GM23338 (cell line): ENCODE data around the gene SFMBT2. TPM values are rescaled to one million over a fixed set of nuclear protein-coding genes. Genes with fewer than 3 reads are reported as not detected.

ENCODE experiments used
- ATAC-seq: fragments of 200-7000 bp; cut with Tn5 transposase; 3 replicates; pipeline ENCODE4 v1.9.1; 2020
- DNase-seq: peaks from one replicate; pipeline ENCODE4 v3.0.0-alpha.2; 2015; ENCODE audit warnings: low spot score
- H2AFZ ChIP-seq: fragments of 200-600 bp; sonication (generic); 2 replicates; pipeline ENCODE4 v1.8.0; 2016; ENCODE audit warnings: antibody characterized with exemption, mild to moderate bottlenecking, moderate library complexity
- H3F3A ChIP-seq: fragments of 200-600 bp; sonication (generic); replicated peaks from 2 replicates; pipeline ENCODE4 v1.8.0; 2017; ENCODE audit warnings: antibody characterized with exemption, mixed run types, low read depth
- H3K27ac ChIP-seq: fragments of 200-600 bp; sonication (generic); 2 replicates; pipeline ENCODE4 v1.6.1; 2016; ENCODE audit warnings: low read depth
- H3K27me3 ChIP-seq: fragments of 200-600 bp; sonication (generic); 2 replicates; pipeline ENCODE4 v1.8.0; 2016; ENCODE audit warnings: mild to moderate bottlenecking, mixed run types, moderate library complexity; ENCODE audit not compliant: insufficient read depth
- H3K36me3 ChIP-seq: fragments of 200-600 bp; sonication (generic); 2 replicates; pipeline ENCODE4 v1.8.0; 2016; ENCODE audit warnings: mild to moderate bottlenecking; ENCODE audit not compliant: insufficient read depth
- H3K4me1 ChIP-seq: fragments of 200-600 bp; sonication (generic); 2 replicates; pipeline ENCODE4 v1.8.0; 2016; ENCODE audit warnings: mild to moderate bottlenecking, moderate library complexity; ENCODE audit not compliant: insufficient read depth
- H3K4me2 ChIP-seq: fragments of 200-600 bp; sonication (generic); 2 replicates; pipeline ENCODE4 v1.7.1; 2017; ENCODE audit warnings: mixed run types
- H3K4me3 ChIP-seq: fragments of 200-600 bp; sonication (generic); 2 replicates; pipeline ENCODE4 v1.6.1; 2016; ENCODE audit warnings: mixed run types
- H3K79me2 ChIP-seq: fragments of 200-600 bp; sonication (generic); replicated peaks from 2 replicates; pipeline ENCODE4 v1.8.0; 2017; ENCODE audit warnings: mild to moderate bottlenecking; ENCODE audit not compliant: insufficient read depth
- H3K9me2 ChIP-seq: fragments of 200-600 bp; sonication (generic); 2 replicates; pipeline ENCODE4 v1.8.0; 2017; ENCODE audit not compliant: insufficient read depth
- H4K20me1 ChIP-seq: fragments of 200-600 bp; sonication (generic); replicated peaks from 2 replicates; pipeline ENCODE4 v1.8.0; 2017; ENCODE audit warnings: mild to moderate bottlenecking; ENCODE audit not compliant: insufficient read depth
- H3K27ac Mint-ChIP-seq: 2 replicates; pipeline ENCODE4 v1.8.0; 2020; ENCODE audit warnings: inconsistent platforms, mild to moderate bottlenecking, moderate library complexity, mixed read lengths
- H3K27me3 Mint-ChIP-seq: 3 replicates; pipeline ENCODE4 v1.8.0; 2022; ENCODE audit warnings: low read depth, mild to moderate bottlenecking, moderate library complexity, mixed read lengths, inconsistent platforms; ENCODE audit not compliant: insufficient read depth, poor library complexity
- H3K36me3 Mint-ChIP-seq: 3 replicates; pipeline ENCODE4 v1.8.0; 2021; ENCODE audit warnings: low read depth, mild to moderate bottlenecking, inconsistent platforms, moderate library complexity, mixed read lengths
- H3K4me1 Mint-ChIP-seq: 3 replicates; pipeline ENCODE4 v1.8.0; 2020; ENCODE audit warnings: mild to moderate bottlenecking, inconsistent platforms, mixed read lengths
- H3K4me3 Mint-ChIP-seq: 3 replicates; pipeline ENCODE4 v1.8.0; 2021; ENCODE audit warnings: moderate library complexity, mild to moderate bottlenecking, inconsistent platforms, mixed read lengths
- H3K9me3 Mint-ChIP-seq: 3 replicates; pipeline ENCODE4 v1.8.0; 2020; ENCODE audit warnings: moderate library complexity, mild to moderate bottlenecking, inconsistent platforms, mixed read lengths
- CREB1 ChIP-seq: fragments of 250-450 bp; sonication (Bioruptor Pico); IDR thresholded peaks from 2 replicates; pipeline ENCODE4 v1.5.0; 2020; ENCODE audit warnings: low read depth, mild to moderate bottlenecking, moderate library complexity
- ETS1 ChIP-seq: IDR thresholded peaks from 2 replicates; pipeline ENCODE4 v1.6.1; 2016; ENCODE audit warnings: antibody characterized with exemption
- EZH2 ChIP-seq: fragments of 200-600 bp; sonication (generic); IDR thresholded peaks from one replicate; pipeline ENCODE4 v1.8.0; 2017; ENCODE audit warnings: antibody characterized with exemption, mild to moderate bottlenecking, low read depth; ENCODE audit not compliant: unreplicated experiment
- EZH2phosphoT487 ChIP-seq: fragments of 200-600 bp; sonication (generic); IDR thresholded peaks from one replicate; pipeline ENCODE4 v1.8.1; 2018; ENCODE audit warnings: antibody characterized with exemption; ENCODE audit not compliant: unreplicated experiment
- JUNB ChIP-seq: IDR thresholded peaks from one replicate; pipeline ENCODE4 v1.6.1; 2016; ENCODE audit warnings: antibody characterized with exemption; ENCODE audit not compliant: unreplicated experiment
- NANOG ChIP-seq: IDR thresholded peaks from 2 replicates; pipeline ENCODE4 v1.6.1; 2016; ENCODE audit warnings: antibody characterized with exemption, borderline replicate concordance
- POLR2AphosphoS5 ChIP-seq: IDR thresholded peaks from 2 replicates; pipeline ENCODE4 v1.6.1; 2016; ENCODE audit warnings: antibody characterized with exemption, low read depth
- REST ChIP-seq: IDR thresholded peaks from one replicate; pipeline ENCODE4 v1.6.1; 2018; ENCODE audit warnings: antibody characterized with exemption; ENCODE audit not compliant: unreplicated experiment
- STAT1 ChIP-seq: IDR thresholded peaks from one replicate; pipeline ENCODE4 v1.6.1; 2016; ENCODE audit warnings: antibody characterized with exemption; ENCODE audit not compliant: unreplicated experiment
- ZNF114 ChIP-seq: fragments of 250-450 bp; sonication (Bioruptor Pico); IDR thresholded peaks from 2 replicates; pipeline ENCODE4 v1.5.0; 2020; ENCODE audit warnings: mild to moderate bottlenecking, moderate library complexity
- ZNF331 ChIP-seq: fragments of 250-450 bp; sonication (Bioruptor Pico); IDR thresholded peaks from 2 replicates; pipeline ENCODE4 v1.5.0; 2020; ENCODE audit warnings: low read depth, mild to moderate bottlenecking, moderate library complexity
- ZNF462 ChIP-seq: fragments of 250-450 bp; sonication (Bioruptor Pico); IDR thresholded peaks from 2 replicates; pipeline ENCODE4 v1.5.0; 2020; ENCODE audit warnings: mild to moderate bottlenecking, moderate library complexity
- polyA plus RNA-seq: library from polyadenylated mRNA; unstranded; fragments of >200 nt; fragmentation: Nextera tagmentation; extraction: Ambion mirVana; gene quantifications from 2 replicates; pipeline ENCODE4 v1.2.1, GENCODE V29; 2016
- total RNA-seq: library from RNA; depleted of rRNA; stranded (reverse); fragments of >200 nt; shearing (Covaris generic); gene quantifications from 2 replicates; pipeline ENCODE4 v1.2.3, GENCODE V29; 2014

SFMBT2 gene
- total and polyA plus RNA-seq, 2 experiments from 2014 or later = 2.7 to 6.7 TPM

GRCh38 chr10:7319632-7320031 lies 91.2 kb downstream of the SFMBT2 start:
- Histone ChIP-seq H3F3A (no peaks in the 10 kb centered on the region), H3K4me3 (no peak overlapping the region), H4K20me1 (no peaks in the 10 kb centered on the region; the same call in 1 of the 2 replicates), H3K36me3 (peaks cover 4% of the 10 kb centered on the region; the same call in 1 of the 2 replicates), H3K79me2 (no peaks in the 10 kb centered on the region), H3K4me2 (no peak overlapping the region), H3K4me1 (peaks cover 6% of the 10 kb centered on the region; the same call in 1 of the 2 replicates), H3K27ac (no peak overlapping the region), H3K27me3 (no peaks in the 10 kb centered on the region), H3K9me2 (peaks cover 3% of the 10 kb centered on the region; the same call in 1 of the 2 replicates), H2AFZ (no peak overlapping the region)
- ATAC-seq (no peak), DNase-seq (no peak)
- Mint-ChIP-seq H3K4me1 (peaks cover 4% of the 10 kb centered on the region; the same call in 2 of the 3 replicates), H3K9me3 (peaks cover 5% of the 10 kb centered on the region; the same call in 2 of the 3 replicates), H3K4me3 (no peak overlapping the region), H3K36me3 (peaks cover 13% of the 10 kb centered on the region; the same call in 2 of the 3 replicates), H3K27me3 (peaks cover 6% of the 10 kb centered on the region), H3K27ac (no peak overlapping the region)
- TF ChIP-seq EZH2 (no peak), ETS1 (no peak), STAT1 (no peak), ZNF462 (CRISPR knock-in tag) (no peak), POLR2AphosphoS5 (no peak), CREB1 (no peak), ZNF114 (CRISPR knock-in tag) (no peak), EZH2phosphoT487 (no peak), JUNB (no peak), NANOG (no peak), ZNF331 (no peak), REST (no peak)
